GM23338 (cell line): ENCODE data around the gene TMEM63A.

ENCODE experiments used
- CREB1 ChIP-seq: fragments of 250-450 bp; sonication (Bioruptor Pico); IDR thresholded peaks from 2 replicates; pipeline ENCODE4 v1.5.0; 2020; ENCODE audit warnings: low read depth, mild to moderate bottlenecking, moderate library complexity
- EZH2 ChIP-seq: fragments of 200-600 bp; sonication (generic); IDR thresholded peaks from one replicate; pipeline ENCODE4 v1.8.0; 2017; ENCODE audit warnings: antibody characterized with exemption, mild to moderate bottlenecking, low read depth; ENCODE audit not compliant: unreplicated experiment
- EZH2phosphoT487 ChIP-seq: fragments of 200-600 bp; sonication (generic); IDR thresholded peaks from one replicate; pipeline ENCODE4 v1.8.1; 2018; ENCODE audit warnings: antibody characterized with exemption; ENCODE audit not compliant: unreplicated experiment
- JUNB ChIP-seq: IDR thresholded peaks from one replicate; pipeline ENCODE4 v1.6.1; 2016; ENCODE audit warnings: antibody characterized with exemption; ENCODE audit not compliant: unreplicated experiment
- POLR2AphosphoS5 ChIP-seq: IDR thresholded peaks from 2 replicates; pipeline ENCODE4 v1.6.1; 2016; ENCODE audit warnings: antibody characterized with exemption, low read depth
- ZNF331 ChIP-seq: fragments of 250-450 bp; sonication (Bioruptor Pico); IDR thresholded peaks from 2 replicates; pipeline ENCODE4 v1.5.0; 2020; ENCODE audit warnings: low read depth, mild to moderate bottlenecking, moderate library complexity
- TF ChIP-seq, protein P1 (sequence below), 2 experiments: fragments of 200-600 bp in 1 of 2; sonication (generic) in 1 of 2; conservative IDR thresholded peaks; 2 replicates each; pipeline versions ENCODE4 v1.5.1 to v1.6.1; 2016 to 2017; ENCODE audit warnings: antibody characterized with exemption in 2 of 2, low read depth in 2 of 2, mild to moderate bottlenecking in 2 of 2, moderate library complexity in 1 of 2
- TF ChIP-seq, protein P2 (sequence below): IDR thresholded peaks from one replicate; pipeline ENCODE4 v1.6.1; 2018; ENCODE audit warnings: antibody characterized with exemption; ENCODE audit not compliant: unreplicated experiment

DNA sequence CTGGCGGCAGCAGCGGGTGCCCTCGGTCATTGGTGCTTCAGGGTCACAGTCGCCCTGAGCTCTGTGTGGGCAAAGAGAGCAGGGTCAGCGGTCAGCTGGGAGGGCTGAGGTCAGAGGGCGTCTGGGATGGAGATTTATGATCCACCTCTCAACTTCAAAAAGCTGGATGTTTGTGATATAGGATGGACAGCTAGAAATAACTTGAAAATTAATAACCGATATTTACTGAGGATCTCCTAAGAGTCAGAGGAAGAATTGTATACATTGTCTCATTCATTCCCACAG is 4.8 kb upstream of the TMEM63A start:
- TF ChIP-seq EZH2: no peak
- no peak for TF ChIP-seq EZH2phosphoT487
- TF ChIP-seq, protein P1, sequence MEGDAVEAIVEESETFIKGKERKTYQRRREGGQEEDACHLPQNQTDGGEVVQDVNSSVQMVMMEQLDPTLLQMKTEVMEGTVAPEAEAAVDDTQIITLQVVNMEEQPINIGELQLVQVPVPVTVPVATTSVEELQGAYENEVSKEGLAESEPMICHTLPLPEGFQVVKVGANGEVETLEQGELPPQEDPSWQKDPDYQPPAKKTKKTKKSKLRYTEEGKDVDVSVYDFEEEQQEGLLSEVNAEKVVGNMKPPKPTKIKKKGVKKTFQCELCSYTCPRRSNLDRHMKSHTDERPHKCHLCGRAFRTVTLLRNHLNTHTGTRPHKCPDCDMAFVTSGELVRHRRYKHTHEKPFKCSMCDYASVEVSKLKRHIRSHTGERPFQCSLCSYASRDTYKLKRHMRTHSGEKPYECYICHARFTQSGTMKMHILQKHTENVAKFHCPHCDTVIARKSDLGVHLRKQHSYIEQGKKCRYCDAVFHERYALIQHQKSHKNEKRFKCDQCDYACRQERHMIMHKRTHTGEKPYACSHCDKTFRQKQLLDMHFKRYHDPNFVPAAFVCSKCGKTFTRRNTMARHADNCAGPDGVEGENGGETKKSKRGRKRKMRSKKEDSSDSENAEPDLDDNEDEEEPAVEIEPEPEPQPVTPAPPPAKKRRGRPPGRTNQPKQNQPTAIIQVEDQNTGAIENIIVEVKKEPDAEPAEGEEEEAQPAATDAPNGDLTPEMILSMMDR (conservative IDR thresholded peaks at IDR 0.05; ENCODE audit: low read depth in 2 of 2): no peak
- TF ChIP-seq POLR2AphosphoS5: no peak
- TF ChIP-seq, protein P2, sequence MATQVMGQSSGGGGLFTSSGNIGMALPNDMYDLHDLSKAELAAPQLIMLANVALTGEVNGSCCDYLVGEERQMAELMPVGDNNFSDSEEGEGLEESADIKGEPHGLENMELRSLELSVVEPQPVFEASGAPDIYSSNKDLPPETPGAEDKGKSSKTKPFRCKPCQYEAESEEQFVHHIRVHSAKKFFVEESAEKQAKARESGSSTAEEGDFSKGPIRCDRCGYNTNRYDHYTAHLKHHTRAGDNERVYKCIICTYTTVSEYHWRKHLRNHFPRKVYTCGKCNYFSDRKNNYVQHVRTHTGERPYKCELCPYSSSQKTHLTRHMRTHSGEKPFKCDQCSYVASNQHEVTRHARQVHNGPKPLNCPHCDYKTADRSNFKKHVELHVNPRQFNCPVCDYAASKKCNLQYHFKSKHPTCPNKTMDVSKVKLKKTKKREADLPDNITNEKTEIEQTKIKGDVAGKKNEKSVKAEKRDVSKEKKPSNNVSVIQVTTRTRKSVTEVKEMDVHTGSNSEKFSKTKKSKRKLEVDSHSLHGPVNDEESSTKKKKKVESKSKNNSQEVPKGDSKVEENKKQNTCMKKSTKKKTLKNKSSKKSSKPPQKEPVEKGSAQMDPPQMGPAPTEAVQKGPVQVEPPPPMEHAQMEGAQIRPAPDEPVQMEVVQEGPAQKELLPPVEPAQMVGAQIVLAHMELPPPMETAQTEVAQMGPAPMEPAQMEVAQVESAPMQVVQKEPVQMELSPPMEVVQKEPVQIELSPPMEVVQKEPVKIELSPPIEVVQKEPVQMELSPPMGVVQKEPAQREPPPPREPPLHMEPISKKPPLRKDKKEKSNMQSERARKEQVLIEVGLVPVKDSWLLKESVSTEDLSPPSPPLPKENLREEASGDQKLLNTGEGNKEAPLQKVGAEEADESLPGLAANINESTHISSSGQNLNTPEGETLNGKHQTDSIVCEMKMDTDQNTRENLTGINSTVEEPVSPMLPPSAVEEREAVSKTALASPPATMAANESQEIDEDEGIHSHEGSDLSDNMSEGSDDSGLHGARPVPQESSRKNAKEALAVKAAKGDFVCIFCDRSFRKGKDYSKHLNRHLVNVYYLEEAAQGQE: no peak
- no peak for TF ChIP-seq ZNF331 (CRISPR knock-in tag)
- TF ChIP-seq CREB1 (CRISPR knock-in tag): no peak
- no peak for TF ChIP-seq JUNB
